Measurements from ENCODE around the gene SIPA1L3.

The SIPA1L3 gene

GRCh38 chr19:38211151-38211591 is 304.2 kb downstream of the SIPA1L3 start:
- Histone ChIP-seq H3K27ac (ENCODE audit: low read depth, low read length) (peak overlapping the region; percentile 39; the same call in 1 of the 2 replicates), H3K4me3 (ENCODE audit: low read length) (peak overlapping the region; percentile 59), H3K9ac (ENCODE audit: low read depth, low read length) (peak overlapping the region; percentile 24; the same call in 1 of the 2 replicates), H3K27me3 (ENCODE audit: insufficient read depth, low read length) (no peaks in the 10 kb centered on the region), H3K9me3 (ENCODE audit: insufficient read depth, low read depth, low read length) (no peaks in the 10 kb centered on the region), H3K36me3 (ENCODE audit: insufficient read depth, low read length) (no peaks in the 10 kb centered on the region), H3K4me1 (ENCODE audit: insufficient read depth, low read length) (0 out of 2 replicates have a peak, but pooled peaks cover 5% of the 10 kb centered on the region)
- WGBS, result 4% methylated on average over 27 of the region's 27 CpGs

GRCh38 chr19:38211766-38212165 is 304.8 kb downstream of the SIPA1L3 start:
- no peak overlapping the region; the same call in 1 of the 2 replicates for H3K27ac ChIP-seq (ENCODE audit: low read depth, low read length)

GRCh38 chr19:38213469-38213868 is 306.5 kb downstream of the SIPA1L3 start:
- no peak overlapping the region for H3K27ac ChIP-seq (ENCODE audit: low read depth, low read length)

More at GRCh38 chr19:38211766-38212165, 304.8 kb downstream of the SIPA1L3 start:
- Histone ChIP-seq H3K4me3 (ENCODE audit: low read length) (peak overlapping the region; percentile 59), H3K4me1 (ENCODE audit: insufficient read depth, low read length) (0 out of 2 replicates have a peak, but pooled peaks cover under 1% of the 10 kb centered on the region), H3K9me3 (ENCODE audit: insufficient read depth, low read depth, low read length) (no peaks in the 10 kb centered on the region), H3K36me3 (ENCODE audit: insufficient read depth, low read length) (no peaks in the 10 kb centered on the region), H3K27me3 (ENCODE audit: insufficient read depth, low read length) (no peaks in the 10 kb centered on the region), H3K9ac (ENCODE audit: low read depth, low read length) (no peak overlapping the region)
- 24% methylated on average over 10 of the region's 15 CpGs for WGBS

GRCh38 chr19:38213911-38214625 is 307.1 kb downstream of the SIPA1L3 start:
- no peak overlapping the region for H3K9ac ChIP-seq (ENCODE audit: low read depth, low read length)
- WGBS, result 92% methylated on average over 24 of the region's 24 CpGs
- H3K36me3 ChIP-seq (ENCODE audit: insufficient read depth, low read length), result peaks cover 6% of the 10 kb centered on the region
- H3K27me3 ChIP-seq (ENCODE audit: insufficient read depth, low read length), result no peaks in the 10 kb centered on the region
- H3K9me3 ChIP-seq (ENCODE audit: insufficient read depth, low read depth, low read length), result no peaks in the 10 kb centered on the region
- 0 out of 2 replicates have a peak, but pooled peaks cover 4% of the 10 kb centered on the region for H3K4me1 ChIP-seq (ENCODE audit: insufficient read depth, low read length)
- H3K4me3 ChIP-seq (ENCODE audit: low read length), result no peak overlapping the region
- no peak overlapping the region for H3K27ac ChIP-seq (ENCODE audit: low read depth, low read length)

More at GRCh38 chr19:38213469-38213868, 306.5 kb downstream of the SIPA1L3 start:
- Histone ChIP-seq H3K4me1 (ENCODE audit: insufficient read depth, low read length) (0 out of 2 replicates have a peak, but pooled peaks cover 4% of the 10 kb centered on the region), H3K27me3 (ENCODE audit: insufficient read depth, low read length) (no peaks in the 10 kb centered on the region), H3K4me3 (ENCODE audit: low read length) (no peak overlapping the region), H3K9me3 (ENCODE audit: insufficient read depth, low read depth, low read length) (no peaks in the 10 kb centered on the region), H3K9ac (ENCODE audit: low read depth, low read length) (no peak overlapping the region), H3K36me3 (ENCODE audit: insufficient read depth, low read length) (peaks cover 5% of the 10 kb centered on the region)
- 92% methylated on average over 23 of the region's 23 CpGs for WGBS

GRCh38 chr19:38216785-38217641 is 310.0 kb downstream of the SIPA1L3 start:
- no peak overlapping the region for H3K9ac ChIP-seq (ENCODE audit: low read depth, low read length)
- 84% methylated on average over 23 of the region's 26 CpGs for WGBS
- H3K4me3 ChIP-seq (ENCODE audit: low read length), result no peak overlapping the region
- H3K9me3 ChIP-seq (ENCODE audit: insufficient read depth, low read depth, low read length), result no peaks in the 10 kb centered on the region
- no peaks in the 10 kb centered on the region for H3K27me3 ChIP-seq (ENCODE audit: insufficient read depth, low read length)
- H3K4me1 ChIP-seq (ENCODE audit: insufficient read depth, low read length), result 0 out of 2 replicates have a peak, but pooled peaks cover 4% of the 10 kb centered on the region
- peaks cover 6% of the 10 kb centered on the region for H3K36me3 ChIP-seq (ENCODE audit: insufficient read depth, low read length)
- no peak overlapping the region for H3K27ac ChIP-seq (ENCODE audit: low read depth, low read length)

GRCh38 chr19:38218204-38218603 is 311.2 kb downstream of the SIPA1L3 start:
- Histone ChIP-seq H3K4me3 (ENCODE audit: low read length) (no peak overlapping the region), H3K4me1 (ENCODE audit: insufficient read depth, low read length) (0 out of 2 replicates have a peak, but pooled peaks cover 4% of the 10 kb centered on the region), H3K27ac (ENCODE audit: low read depth, low read length) (no peak overlapping the region), H3K9ac (ENCODE audit: low read depth, low read length) (no peak overlapping the region), H3K27me3 (ENCODE audit: insufficient read depth, low read length) (no peaks in the 10 kb centered on the region), H3K9me3 (ENCODE audit: insufficient read depth, low read depth, low read length) (no peaks in the 10 kb centered on the region), H3K36me3 (ENCODE audit: insufficient read depth, low read length) (peaks cover 6% of the 10 kb centered on the region)
- WGBS, result 95% methylated on average over 3 of the region's 3 CpGs

GRCh38 chr19:38219221-38219620 is 312.2 kb downstream of the SIPA1L3 start:
- Histone ChIP-seq H3K9me3 (ENCODE audit: insufficient read depth, low read depth, low read length) (no peaks in the 10 kb centered on the region), H3K27me3 (ENCODE audit: insufficient read depth, low read length) (no peaks in the 10 kb centered on the region), H3K4me1 (ENCODE audit: insufficient read depth, low read length) (0 out of 2 replicates have a peak, but pooled peaks cover 4% of the 10 kb centered on the region), H3K27ac (ENCODE audit: low read depth, low read length) (no peak overlapping the region), H3K4me3 (ENCODE audit: low read length) (no peak overlapping the region), H3K9ac (ENCODE audit: low read depth, low read length) (no peak overlapping the region), H3K36me3 (ENCODE audit: insufficient read depth, low read length) (peaks cover 6% of the 10 kb centered on the region)
- 95% methylated on average over 10 of the region's 10 CpGs for WGBS

GRCh38 chr19:38221421-38221820 is 314.4 kb downstream of the SIPA1L3 start:
- Histone ChIP-seq H3K27me3 (ENCODE audit: insufficient read depth, low read length) (peaks cover under 1% of the 10 kb centered on the region; the same call in 1 of the 2 replicates), H3K4me1 (ENCODE audit: insufficient read depth, low read length) (0 out of 2 replicates have a peak, but pooled peaks cover 5% of the 10 kb centered on the region), H3K9ac (ENCODE audit: low read depth, low read length) (no peak overlapping the region), H3K4me3 (ENCODE audit: low read length) (no peak overlapping the region), H3K9me3 (ENCODE audit: insufficient read depth, low read depth, low read length) (no peaks in the 10 kb centered on the region), H3K27ac (ENCODE audit: low read depth, low read length) (no peak overlapping the region), H3K36me3 (ENCODE audit: insufficient read depth, low read length) (peaks cover 6% of the 10 kb centered on the region)
- 92% methylated on average over 6 of the region's 6 CpGs for WGBS

GRCh38 chr19:38221919-38222830 is 315.2 kb downstream of the SIPA1L3 start:
- Histone ChIP-seq H3K27me3 (ENCODE audit: insufficient read depth, low read length) (peaks cover 7% of the 10 kb centered on the region; the same call in 1 of the 2 replicates), H3K4me3 (ENCODE audit: low read length) (no peak overlapping the region), H3K27ac (ENCODE audit: low read depth, low read length) (no peak overlapping the region), H3K9ac (ENCODE audit: low read depth, low read length) (no peak overlapping the region), H3K4me1 (ENCODE audit: insufficient read depth, low read length) (peaks cover 8% of the 10 kb centered on the region; the same call in 1 of the 2 replicates), H3K9me3 (ENCODE audit: insufficient read depth, low read depth, low read length) (no peaks in the 10 kb centered on the region), H3K36me3 (ENCODE audit: insufficient read depth, low read length) (peaks cover 6% of the 10 kb centered on the region)
- WGBS, result 92% methylated on average over 62 of the region's 64 CpGs

GRCh38 chr19:38223119-38223523 is 316.1 kb downstream of the SIPA1L3 start:
- Histone ChIP-seq H3K27ac (ENCODE audit: low read depth, low read length) (no peak overlapping the region), H3K27me3 (ENCODE audit: insufficient read depth, low read length) (peaks cover 16% of the 10 kb centered on the region), H3K9ac (ENCODE audit: low read depth, low read length) (no peak overlapping the region), H3K4me1 (ENCODE audit: insufficient read depth, low read length) (peaks cover 12% of the 10 kb centered on the region; the same call in 1 of the 2 replicates), H3K4me3 (ENCODE audit: low read length) (peak overlapping the region; percentile 63), H3K9me3 (ENCODE audit: insufficient read depth, low read depth, low read length) (no peaks in the 10 kb centered on the region), H3K36me3 (ENCODE audit: insufficient read depth, low read length) (peaks cover 5% of the 10 kb centered on the region)
- 92% methylated on average over 3 of the region's 3 CpGs for WGBS

Data from HUES64 (cell line).